NCI-H446 (cell line): ENCODE measurements around the gene HYI.
"Not testable (repeated sequence)": the region's sequence is repeated elsewhere in the genome, so short reads cannot be mapped to it uniquely, and the experiment has no call there.

ENCODE experiments used
- DNase-seq, 2 experiments: peaks; one replicate each; lab custom pipeline; 2025; lab: John Stamatoyannopoulos, UW

The HYI gene

DNA sequence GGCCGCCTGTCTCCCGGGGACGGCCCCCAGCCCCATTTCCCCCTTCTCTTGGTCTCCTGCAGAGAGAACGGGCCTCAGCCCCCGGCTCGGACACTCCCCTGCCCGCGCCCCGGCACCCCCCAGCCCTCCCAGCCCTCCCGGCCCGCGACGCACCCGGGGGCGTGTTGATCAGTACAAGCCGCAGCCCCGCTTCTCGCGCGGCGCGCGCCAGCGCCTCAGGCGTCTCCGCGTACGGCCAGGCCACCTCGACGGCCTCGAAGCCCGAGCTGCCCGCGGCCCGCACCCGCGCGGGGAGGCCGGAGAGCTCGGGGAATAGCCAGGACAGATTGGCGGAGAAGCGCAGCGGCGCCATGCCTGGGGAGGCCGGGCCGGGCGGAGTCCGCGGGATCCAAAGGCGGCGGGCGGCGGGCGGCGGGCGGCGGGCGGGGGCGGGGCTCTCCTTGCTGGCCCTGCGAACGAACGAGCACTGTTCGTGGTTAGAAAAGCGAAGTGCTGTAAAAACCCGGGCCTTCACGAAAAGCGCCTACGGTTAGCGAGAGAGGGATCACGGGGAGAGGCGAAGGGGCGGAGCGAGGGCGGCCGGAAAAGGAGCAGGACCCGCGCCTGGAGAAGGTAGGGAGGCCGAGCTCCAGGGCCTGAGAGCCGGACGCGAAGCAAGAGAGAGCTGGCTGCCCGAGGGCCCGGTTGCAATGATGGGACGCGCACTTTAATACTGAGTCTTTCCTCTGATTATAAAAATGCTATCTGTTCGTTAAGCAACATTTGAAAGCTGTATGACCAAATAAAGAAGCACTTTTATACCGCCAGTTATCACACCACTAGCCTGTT is at the start of gene HYI:
Gene HYI, minus strand, starts transcription at position 490 of the 828 bp plus-strand sequence. Its CDS starts 138 bp downstream, at position 352.
- no peak for DNase-seq

DNA sequence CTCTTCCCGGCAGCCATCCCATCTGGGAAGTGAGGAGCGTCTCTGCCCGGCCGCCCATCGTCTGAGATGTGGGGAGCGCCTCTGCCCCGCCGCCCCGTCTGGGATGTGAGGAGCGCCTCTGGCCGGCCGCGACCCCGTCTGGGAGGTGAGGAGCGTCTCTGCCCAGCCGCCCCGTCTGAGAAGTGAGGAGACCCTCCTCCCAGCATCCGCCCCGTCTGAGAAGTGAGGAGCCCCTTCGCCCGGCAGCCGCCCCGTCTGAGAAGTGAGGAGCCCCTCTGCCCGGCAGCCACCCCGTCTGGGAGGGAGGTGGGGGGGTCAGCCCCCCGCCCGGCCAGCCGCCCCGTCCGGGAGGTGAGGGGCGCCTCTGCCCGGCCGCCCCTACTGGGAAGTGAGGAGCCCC is 48.1 kb upstream of the HYI start:
- DNase-seq: not testable (repeated sequence)

GRCh38 chr1:43499898-43500297 is 46.2 kb upstream of the HYI start:
- no peak for DNase-seq

DNA sequence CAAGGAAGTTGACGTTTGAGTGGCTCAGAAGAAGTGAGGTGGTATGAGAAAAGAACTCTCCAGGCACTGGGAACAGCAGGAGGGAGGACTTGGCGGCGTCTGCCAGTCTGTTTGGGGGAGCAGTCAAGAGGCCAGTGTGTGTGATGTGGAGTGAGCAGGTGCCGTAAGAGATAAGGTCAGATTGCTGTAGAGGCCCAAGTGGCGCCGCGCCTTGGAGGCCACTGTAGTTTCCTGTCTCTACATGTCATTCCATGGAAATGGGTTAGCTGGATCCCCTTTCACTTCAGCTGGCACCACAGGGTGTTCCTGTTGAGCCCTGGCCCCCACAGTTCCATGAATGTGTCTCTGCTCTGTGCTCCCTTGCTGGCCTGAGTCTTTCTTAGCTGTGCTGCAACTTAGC is 41.5 kb upstream of the HYI start:
- no peak for DNase-seq

GRCh38 chr1:43493661-43494450 is 40.1 kb upstream of the HYI start:
- DNase-seq: no peak

DNA sequence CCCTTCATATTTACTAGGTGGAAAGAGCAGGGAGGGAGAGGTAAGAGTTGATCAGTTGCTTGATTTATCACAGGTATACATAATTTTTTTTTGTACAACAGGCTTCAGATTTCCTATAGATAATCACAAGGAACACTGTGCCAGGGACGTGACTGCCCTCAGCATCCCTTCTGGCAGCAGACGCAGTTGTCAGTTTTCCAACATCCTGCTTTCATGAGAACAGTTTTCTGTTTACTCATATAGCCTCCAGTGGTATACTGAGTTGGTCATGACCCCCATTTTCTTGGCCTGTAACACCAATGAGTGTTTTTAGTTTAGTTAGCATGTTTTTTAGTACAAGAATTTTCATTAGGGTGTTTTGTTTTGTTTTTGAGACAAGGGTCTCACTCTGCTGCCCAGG is 39.1 kb upstream of the HYI start:
- peak in 1 of 2 experiments; percentile 56 for DNase-seq

DNA sequence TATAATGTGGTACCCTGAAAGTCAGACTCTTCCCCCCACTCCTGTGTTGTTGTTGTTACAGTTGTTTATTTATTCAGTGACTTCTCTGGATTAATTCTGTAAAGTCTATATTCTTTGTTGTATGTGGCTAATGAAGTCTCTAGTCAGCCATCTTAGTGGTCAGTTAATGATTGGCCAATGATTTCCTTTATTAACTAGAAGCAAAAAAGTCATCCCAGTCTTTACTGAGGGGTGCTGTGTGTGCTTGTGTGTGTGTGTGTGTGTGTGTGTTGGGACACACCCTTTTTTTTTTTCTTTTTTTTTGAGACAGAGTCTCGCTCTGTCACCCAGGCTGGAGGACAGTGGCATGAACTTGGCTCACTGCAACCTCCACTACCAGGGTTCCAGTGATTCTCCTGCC is 37.3 kb upstream of the HYI start:
- no peak for DNase-seq

- no peak for DNase-seq
These were observed 34.4 kb upstream of the HYI start for GRCh38 chr1:43488165-43488564.

DNA sequence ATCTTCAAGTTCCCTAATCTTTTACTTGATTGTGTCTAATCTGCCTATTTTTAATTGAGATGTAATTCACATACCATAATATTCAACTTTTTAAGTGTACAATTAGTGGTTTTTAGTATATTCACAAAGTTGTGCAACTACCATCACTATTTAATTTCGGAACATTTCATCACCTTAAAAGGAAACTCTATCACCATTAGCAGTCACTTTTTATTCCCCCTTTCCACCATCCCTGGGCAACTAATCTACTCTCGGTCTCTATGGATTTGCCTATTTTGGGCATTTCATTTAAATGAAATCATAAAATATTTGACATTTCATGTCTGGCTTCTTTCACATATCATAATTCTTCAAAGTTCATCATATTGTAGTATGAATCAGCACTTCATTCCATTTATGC is 30.6 kb upstream of the HYI start:
- DNase-seq: no peak

GRCh38 chr1:43482215-43482614 is 28.5 kb upstream of the HYI start:
- DNase-seq: no peak

- DNase-seq: no peak
These were observed 27.8 kb upstream of the HYI start for GRCh38 chr1:43481491-43481890.

GRCh38 chr1:43479414-43479813 is 25.7 kb upstream of the HYI start:
- DNase-seq: no peak

DNA sequence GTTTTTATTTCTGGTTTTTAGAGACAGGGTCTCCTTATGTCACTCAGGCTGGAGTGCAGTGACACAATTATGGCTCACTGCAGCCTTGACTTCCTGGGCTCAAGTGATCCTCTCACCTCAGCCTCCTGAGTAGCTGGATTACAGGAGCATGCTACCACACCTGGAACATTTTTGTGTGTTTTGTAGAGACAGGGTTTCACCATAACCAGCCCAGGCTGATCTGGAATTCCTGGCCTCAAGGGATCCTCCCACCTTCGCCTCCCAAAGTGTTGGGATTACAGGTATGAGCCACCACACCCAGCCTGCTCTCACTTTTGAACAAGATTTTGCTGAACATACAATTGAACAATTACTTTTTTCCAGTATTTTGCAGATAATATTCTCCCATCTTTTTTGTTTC is 24.0 kb upstream of the HYI start:
- no peak for DNase-seq

DNA sequence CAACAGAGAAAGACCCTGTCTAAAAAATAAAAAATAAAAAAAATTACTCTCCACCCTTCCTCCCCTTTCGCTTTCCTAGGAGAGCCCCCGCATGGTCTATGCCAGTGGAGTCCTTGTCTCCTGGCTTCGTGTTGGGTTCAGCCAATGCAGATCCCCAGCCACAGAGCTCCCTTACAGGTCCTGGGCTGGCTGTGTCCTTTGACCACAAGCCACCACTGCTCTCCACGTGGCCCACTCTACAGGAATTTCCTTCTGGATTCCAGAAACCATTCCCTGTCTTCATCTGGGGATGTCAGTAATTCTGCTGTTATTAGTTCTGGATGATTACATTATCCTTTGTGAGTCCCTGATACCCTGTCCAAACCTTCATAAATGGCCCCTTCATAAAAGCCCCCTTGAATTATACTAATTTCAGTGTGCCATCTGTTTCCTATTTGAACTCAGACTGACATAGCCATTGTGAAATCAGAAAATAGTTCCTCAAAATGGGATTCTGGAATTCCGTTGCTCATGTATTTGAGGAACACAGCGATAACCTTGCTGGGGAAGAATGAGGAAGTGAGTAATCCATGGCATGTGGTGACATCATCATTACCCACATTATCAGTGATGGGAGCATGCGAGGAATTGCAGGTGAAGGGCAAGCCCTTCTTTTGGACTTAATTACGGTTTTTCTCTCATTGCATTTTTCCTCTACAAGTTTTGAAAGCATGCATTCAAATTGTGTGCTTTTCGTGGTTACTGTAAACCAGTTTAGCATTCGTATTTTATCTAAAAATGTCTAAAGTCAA is 22.1 kb upstream of the HYI start:
- DNase-seq: not testable (repeated sequence)

DNA sequence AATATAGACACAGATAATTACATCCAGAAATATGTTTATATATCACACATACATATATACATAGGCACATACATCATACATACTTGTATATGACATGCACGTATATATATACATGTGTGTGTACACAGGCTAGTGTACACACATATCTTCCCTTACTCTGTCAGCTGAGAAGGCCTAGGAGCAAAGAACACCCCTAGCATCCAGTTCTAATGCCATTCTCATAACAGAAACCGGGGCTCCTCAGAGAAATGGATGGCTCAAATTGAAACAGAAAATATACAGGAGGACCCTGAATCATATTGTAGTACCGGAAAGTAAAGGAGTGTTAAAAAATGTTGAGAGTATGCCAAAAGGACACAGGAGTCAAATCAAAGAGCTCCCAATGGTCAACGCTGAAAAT is 19.7 kb upstream of the HYI start:
- no peak for DNase-seq

DNA sequence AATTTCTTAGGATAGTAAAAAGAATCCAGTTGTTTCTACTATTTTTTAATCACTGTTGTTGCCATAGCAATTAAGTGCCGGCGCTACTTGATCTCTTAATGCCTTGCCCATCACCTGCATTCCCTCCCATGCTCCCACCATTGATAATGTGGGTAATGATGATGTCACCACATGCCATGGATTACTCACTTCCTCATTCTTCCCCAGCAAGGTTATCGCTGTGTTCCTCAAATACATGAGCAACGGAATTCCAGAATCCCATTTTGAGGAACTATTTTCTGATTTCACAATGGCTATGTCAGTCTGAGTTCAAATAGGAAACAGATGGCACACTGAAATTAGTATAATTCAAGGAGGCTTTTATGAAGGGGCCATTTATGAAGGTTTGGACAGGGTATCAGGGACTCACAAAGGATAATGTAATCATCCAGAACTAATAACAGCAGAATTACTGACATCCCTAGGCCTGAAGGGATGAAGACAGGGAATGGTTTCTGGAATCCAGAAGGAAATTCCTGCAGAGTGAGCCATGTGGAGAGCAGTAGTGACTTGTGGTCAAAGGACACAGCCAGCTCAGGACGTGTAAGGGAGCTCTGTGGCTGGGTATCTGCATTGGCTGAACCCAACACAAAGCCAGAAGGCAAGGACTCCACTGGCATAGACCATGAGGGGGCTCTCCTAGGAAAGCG is 18.9 kb upstream of the HYI start:
- DNase-seq: not testable (repeated sequence)

- no peak for DNase-seq
These were observed 18.3 kb upstream of the HYI start for GRCh38 chr1:43472087-43472462.

DNA sequence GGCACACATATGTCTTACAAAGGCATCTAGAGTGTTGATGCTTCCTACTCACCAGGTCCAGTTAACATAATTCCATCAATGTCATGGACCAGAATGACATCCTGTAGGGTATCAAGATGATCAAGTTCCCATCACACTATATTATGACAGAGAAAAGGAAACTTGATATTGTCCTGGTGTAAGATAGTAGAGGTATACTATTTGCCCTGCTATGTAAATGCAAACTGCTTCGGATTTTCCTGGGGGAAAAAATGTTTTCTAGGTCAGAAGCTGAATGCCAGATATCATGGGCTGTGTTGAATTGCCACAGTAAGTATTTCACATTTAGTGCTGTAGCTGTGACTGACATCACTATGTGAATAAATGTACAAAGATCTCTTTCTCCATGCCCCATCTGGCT is 16.2 kb upstream of the HYI start:
- no peak for DNase-seq

GRCh38 chr1:43468414-43468813 is 14.7 kb upstream of the HYI start:
- DNase-seq: no peak

DNA sequence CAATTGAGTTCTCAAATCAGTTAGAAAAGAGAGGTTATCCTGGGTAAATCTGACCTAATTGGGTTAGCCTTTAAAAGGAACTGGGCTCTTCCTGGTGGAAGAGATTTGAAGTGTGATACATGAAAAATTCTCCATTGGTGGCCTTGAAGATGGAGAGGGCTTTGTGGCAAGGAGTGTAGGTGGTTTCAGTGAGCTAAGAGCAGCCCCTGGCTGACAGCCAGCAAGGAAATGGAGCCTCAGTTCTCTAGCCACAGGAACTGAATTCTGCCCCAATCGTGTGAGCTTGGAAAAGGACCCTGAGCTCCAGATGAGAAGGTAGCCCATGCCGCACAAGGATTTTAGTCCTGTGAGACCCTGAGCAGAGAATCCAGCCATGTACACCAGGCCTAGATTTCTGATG is 12.7 kb upstream of the HYI start:
- DNase-seq: no peak

DNA sequence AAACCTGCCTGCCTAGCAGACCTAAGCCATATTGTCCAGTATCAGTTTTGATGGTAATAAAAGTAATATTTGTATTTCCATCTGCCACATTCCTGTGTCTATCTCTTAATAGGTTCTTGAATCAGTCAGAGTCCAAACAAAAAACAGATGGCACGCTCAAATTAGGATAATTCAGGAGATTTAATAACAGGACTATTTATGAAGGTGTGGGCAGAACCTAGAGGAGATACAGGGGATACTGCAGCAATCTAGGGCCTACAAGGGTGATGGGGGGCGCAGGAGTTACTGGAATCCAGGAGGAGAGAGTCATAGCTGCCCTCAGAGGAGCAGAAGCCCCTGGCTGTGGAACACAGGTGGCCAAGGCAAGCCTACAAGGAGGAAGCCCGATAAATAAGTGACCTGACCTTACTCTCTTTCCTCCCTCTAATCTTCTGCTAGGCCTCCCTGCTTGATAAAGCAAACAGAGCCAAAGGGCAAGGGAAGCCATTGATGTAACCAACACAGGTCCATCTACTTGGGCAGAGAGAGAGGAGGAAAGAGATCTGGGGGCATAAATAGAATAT is 11.9 kb upstream of the HYI start:
- no peak for DNase-seq
